K562 (cell line): ENCODE measurements around the gene SGSH. TPM values are rescaled to one million over a fixed set of nuclear protein-coding genes. Genes with fewer than 3 reads are reported as not detected.

Source experiments
- ATAC-seq: fragments of 200-7000 bp; cut with Tn5 transposase; 3 replicates; pipeline ENCODE4 v1.9.1; 2020; ENCODE audit warnings: moderate library complexity
- BruUV-seq: library from RNA; stranded (reverse); fragments of 400-500 nt; replicated peaks from 2 replicates; lab custom pipeline; 2021; lab: Mats Ljungman, UMichigan
- CTCF ChIA-PET: fragments of 300-600 bp; formaldehyde crosslinking; extraction: SDS; loops from one replicate; lab custom pipeline; 2021; ENCODE audit warnings: low intra/inter-chr PET ratio; lab: Yijun Ruan, JAX
- POLR2A ChIA-PET: fragments of 300-600, 350-650 bp; sonication (Branson Sonifier 250); formaldehyde crosslinking; extraction: SDS; loops from one replicate; lab custom pipeline; 2021; ENCODE audit warnings: antibody characterized with exemption, inconsistent platforms; lab: Yijun Ruan, JAX
- DNase-seq, 4 experiments: peaks; one replicate each; pipeline versions ENCODE4 v3.0.0 to v3.0.0-alpha.2; 2011 to 2018; ENCODE audit warnings: low spot score in 3 of 4, mixed read lengths in 3 of 4; ENCODE audit errors: extremely low read depth in 1 of 4
- FAIRE-seq: peaks from 2 replicates; lab custom pipeline; 2011; peaks lifted over from hg19 to GRCh38; lab: Jason Lieb, UNC
- H2AFZ ChIP-seq: 2 replicates; pipeline ENCODE4 v1.6.0; 2011; ENCODE audit warnings: low read depth, low read length, control low read depth, inconsistent platforms
- H3K27ac ChIP-seq: fragments of 200-600 bp; 3 replicates; pipeline ENCODE4 v1.8.0; 2011; ENCODE audit warnings: low read depth, mild to moderate bottlenecking, control low read depth, inconsistent platforms, low read length, moderate library complexity, mixed read lengths; ENCODE audit errors: extremely low read depth
- H3K27me3 ChIP-seq, 2 experiments: fragments of 300-600 bp in 1 of 2; 2 replicates in 1 of 2; 3 replicates in 1 of 2; pipeline versions ENCODE4 v1.6.0 to v1.8.0; 2011; ENCODE audit warnings: inconsistent platforms in 2 of 2, low read length in 2 of 2, mild to moderate bottlenecking in 1 of 2, mixed read lengths in 1 of 2, moderate library complexity in 1 of 2; ENCODE audit not compliant: control insufficient read depth in 2 of 2, insufficient read depth in 2 of 2
- H3K36me3 ChIP-seq: fragments of 300-600 bp; 3 replicates; pipeline ENCODE4 v1.8.0; 2011; ENCODE audit warnings: mild to moderate bottlenecking, low read length, inconsistent platforms; ENCODE audit not compliant: control insufficient read depth, insufficient read depth
- H3K4me1 ChIP-seq, 2 experiments: fragments of 200-600 bp in 1 of 2; replicated peaks in 1 of 2; 2 replicates in 1 of 2; 3 replicates in 1 of 2; pipeline versions ENCODE4 v1.5.1 to v1.8.0; 2011; ENCODE audit warnings: inconsistent platforms in 2 of 2, low read length in 2 of 2, mild to moderate bottlenecking in 1 of 2, mixed read lengths in 1 of 2, moderate library complexity in 1 of 2; ENCODE audit not compliant: control insufficient read depth in 2 of 2, insufficient read depth in 2 of 2
- H3K4me2 ChIP-seq: 2 replicates; pipeline ENCODE4 v1.6.1; 2011; ENCODE audit warnings: low read length, control low read depth, inconsistent platforms, mixed read lengths; ENCODE audit not compliant: insufficient read depth
- H3K4me3 ChIP-seq: fragments of 200-600 bp; sonication (generic), shearing (Covaris generic); 2 replicates; pipeline ENCODE4 v1.5.1; 2016; ENCODE audit warnings: control low read depth, inconsistent platforms
- H3K79me2 ChIP-seq: fragments of 200-600 bp; 3 replicates; pipeline ENCODE4 v1.8.0; 2011; ENCODE audit warnings: low read length, inconsistent platforms; ENCODE audit not compliant: control insufficient read depth, insufficient read depth
- H3K9ac ChIP-seq, 2 experiments: 2 replicates each; pipeline versions ENCODE4 v1.6.0 to v1.6.1; 2011; ENCODE audit warnings: low read depth in 2 of 2, low read length in 2 of 2, control low read depth in 1 of 2, inconsistent platforms in 1 of 2, mild to moderate bottlenecking in 1 of 2, mixed read lengths in 1 of 2; ENCODE audit not compliant: insufficient read depth in 1 of 2
- H3K9me1 ChIP-seq: one replicate; pipeline ENCODE4 v1.6.0; 2011; ENCODE audit warnings: inconsistent platforms, mild to moderate bottlenecking, low read length, moderate library complexity; ENCODE audit not compliant: control insufficient read depth, insufficient read depth
- H3K9me3 ChIP-seq: replicated peaks from 2 replicates; pipeline ENCODE4 v1.5.1; 2011; ENCODE audit warnings: low read depth, low read length, inconsistent platforms; ENCODE audit not compliant: control insufficient read depth, insufficient read depth
- H4K20me1 ChIP-seq: replicated peaks from 2 replicates; pipeline ENCODE4 v1.6.1; 2011; ENCODE audit warnings: low read length, inconsistent platforms, mixed read lengths; ENCODE audit not compliant: control insufficient read depth, insufficient read depth
- CBX8 ChIP-seq: fragments of 200-600 bp; sonication (generic); IDR thresholded peaks from 2 replicates; pipeline ENCODE4 v1.6.1; 2012; ENCODE audit warnings: borderline replicate concordance, mixed run types, low read depth, mild to moderate bottlenecking, moderate library complexity, mixed read lengths, low read length, control low read depth, inconsistent platforms; ENCODE audit not compliant: poor library complexity, severe bottlenecking; ENCODE audit errors: extremely low read depth
- CEBPB ChIP-seq: fragments of 450-650 bp; IDR thresholded peaks from 2 replicates; pipeline ENCODE4 v1.6.1; 2016; ENCODE audit warnings: missing genetic modification characterization, missing compliant biosample characterization
- CREB5 ChIP-seq: fragments of 250-450 bp; sonication (Bioruptor Pico); IDR thresholded peaks from 2 replicates; pipeline ENCODE4 v1.5.0; 2020; ENCODE audit warnings: mild to moderate bottlenecking
- ESRRA ChIP-seq: fragments of 450-650 bp; IDR thresholded peaks from 2 replicates; pipeline ENCODE4 v1.6.1; 2014; ENCODE audit warnings: low read depth, mild to moderate bottlenecking, moderate library complexity, borderline replicate concordance
- FOSL1 ChIP-seq: fragments of 200-800 bp; sonication (Bioruptor generic); conservative IDR thresholded peaks from 2 replicates; pipeline ENCODE4 v1.6.1; 2016; ENCODE audit warnings: missing genetic modification characterization, missing compliant biosample characterization
- FOXJ3 ChIP-seq: sonication (generic); formaldehyde crosslinking; IDR thresholded peaks from 2 replicates; pipeline ENCODE4 v1.4.0; 2020; ENCODE audit warnings: mild to moderate bottlenecking, missing genetic modification reagents
- GABPB2 ChIP-seq: fragments of 250-450 bp; sonication (Bioruptor Pico); conservative IDR thresholded peaks from 2 replicates; pipeline ENCODE4 v1.5.1; 2021; ENCODE audit warnings: mild to moderate bottlenecking
- USF1 ChIP-seq: sonication (generic); formaldehyde crosslinking; IDR thresholded peaks from 2 replicates; pipeline ENCODE4 v1.9.0; 2022; ENCODE audit warnings: mild to moderate bottlenecking, missing genetic modification reagents
- ZNF217 ChIP-seq: sonication (generic); formaldehyde crosslinking; IDR thresholded peaks from 2 replicates; pipeline ENCODE4 v1.8.0; 2022; ENCODE audit warnings: mild to moderate bottlenecking, missing genetic modification reagents
- WGBS: fragments of 100-300 bp; shearing (Covaris generic); methylation state at CpG from one replicate; pipeline ENCODE4 v1.1.6; 2016; ENCODE audit warnings: low coverage, mixed read lengths; ENCODE audit not compliant: insufficient coverage; ENCODE audit errors: missing lambda C conversion rate; 5-methylcytosine and 5-hydroxymethylcytosine counted together
- in situ Hi-C: fragments of 300-500 bp; cut with MboI; formaldehyde crosslinking; loops from 4 replicates; pipeline ENCODE4 v1.15.0; 2018; ENCODE audit warnings: inconsistent platforms, mixed read lengths
- intact Hi-C: fragments of 100-400 bp; cut with micrococcal nuclease; formaldehyde crosslinking; loops from 2 replicates; pipeline ENCODE4 v1.14.2; 2022
- polyA plus RNA-seq, 8 experiments: library from polyadenylated mRNA; depleted of rRNA in 4 of 8; stranded (reverse) in 5 of 8; unstranded in 3 of 8; fragments of >200 nt; fragmentation: Nextera tagmentation in 2 of 8; fragmentation: Illumina TruSeq in 1 of 8; extraction: Ambion mirVana in 2 of 8; extraction: Trizol in 1 of 8; gene quantifications; 2 replicates each; pipeline versions ENCODE4 v1.2.1 to v1.2.3, GENCODE V29; 2011 to 2014; ENCODE audit warnings: inconsistent platforms in 1 of 8, missing spikeins in 1 of 8
- total RNA-seq, 7 experiments: library from RNA; depleted of rRNA in 6 of 7; stranded (reverse); fragments of >200 nt in 6 of 7; fragmentation: Illumina TruSeq in 2 of 7; extraction: Trizol in 2 of 7; gene quantifications; 2 replicates each; pipeline versions ENCODE4 v1.2.1 to v1.2.3, GENCODE V29; 2011 to 2021; ENCODE audit warnings: low replicate concordance in 1 of 7

SGSH gene
- total and polyA plus RNA-seq, 9 of the 15 experiments (the other 6 are each of a cell fraction or from before 2014, with no cell fraction given): 0.25 to 15.7 (median 4.9) TPM

GRCh38 chr17:80187090-80187489 is 33.0 kb downstream of the SGSH start:
- Histone ChIP-seq H3K9ac (no peak overlapping the region), H3K4me2 (peak overlapping the region; percentile 16; the same call in 1 of the 2 replicates), H3K27me3 (peaks cover 74 to 95% of the 10 kb centered on the region in 2 experiments), H3K36me3 (no peaks in the 10 kb centered on the region), H2AFZ (0 out of 2 replicates have a peak overlapping the region, but pooled peaks have one; percentile 9), H3K79me2 (no peaks in the 10 kb centered on the region), H3K4me3 (no peak overlapping the region), H3K9me1 (no peaks in the 10 kb centered on the region), H4K20me1 (no peaks in the 10 kb centered on the region), H3K4me1 (peaks cover 0 to 29% of the 10 kb centered on the region in 2 experiments; a peak in 3 of 5 replicates), H3K27ac (no peak overlapping the region), H3K9me3 (no peaks in the 10 kb centered on the region; the same call in 1 of the 2 replicates)
- no peak for TF ChIP-seq USF1 (CRISPR knock-in tag)
- TF ChIP-seq FOXJ3 (CRISPR knock-in tag): 0 out of 2 replicates have a peak, but pooled peaks have one; percentile 40
- TF ChIP-seq FOSL1 (tag): peak; percentile 44; the same call in 1 of the 2 replicates
- no peak for ATAC-seq
- POLR2A ChIA-PET: no interaction called here
- in situ Hi-C loops: no loop called here
- WGBS: 3% methylated on average over 16 of the region's 16 CpGs
- intact Hi-C loops: loop anchor here (10.0 kb wide), 1 partner anchor 82 kb away; the partner anchor contains the start of gene GAA
- no TSS peak for BruUV-seq
- CTCF ChIA-PET: no interaction called here
- DNase-seq: no peak
- FAIRE-seq: no peak

GRCh38 chr17:80185968-80186367 is 34.2 kb downstream of the SGSH start:
- H3K79me2 ChIP-seq: no peaks in the 10 kb centered on the region
- no peak overlapping the region for H3K27ac ChIP-seq
- ATAC-seq (no peak), FAIRE-seq (no peak), DNase-seq (no peak)
- no peak overlapping the region for H3K4me2 ChIP-seq
- ChIA-PET POLR2A (no interaction called here), CTCF (no interaction called here)
- no peak overlapping the region for H3K9ac ChIP-seq
- no peaks in the 10 kb centered on the region for H3K36me3 ChIP-seq
- H3K27me3 ChIP-seq: peaks cover 74 to 95% of the 10 kb centered on the region in 2 experiments
- no peaks in the 10 kb centered on the region; the same call in 1 of the 2 replicates for H3K9me3 ChIP-seq
- no TSS peak for BruUV-seq
- intact Hi-C loops (loop anchor here (10.0 kb wide), 1 partner anchor 81 kb away; the partner anchor contains the start of gene GAA), in situ Hi-C loops (no loop called here)
- no peaks in the 10 kb centered on the region for H3K9me1 ChIP-seq
- no peak overlapping the region for H2AFZ ChIP-seq
- WGBS: 10% methylated on average over 9 of the region's 9 CpGs
- no peaks in the 10 kb centered on the region for H4K20me1 ChIP-seq
- peaks cover 0 to 25% of the 10 kb centered on the region in 2 experiments; a peak in 3 of 5 replicates for H3K4me1 ChIP-seq
- no peak for TF ChIP-seq CEBPB
- no peak for TF ChIP-seq ESRRA
- TF ChIP-seq ZNF217 (CRISPR knock-in tag): no peak
- TF ChIP-seq CBX8: no peak
- TF ChIP-seq CREB5 (CRISPR knock-in tag): no peak
- no peak for TF ChIP-seq GABPB2
- TF ChIP-seq, all 486 proteins: peak for 0
- H3K4me3 ChIP-seq: no peak overlapping the region
